ENCODE data around the gene UPB1.

DNA sequence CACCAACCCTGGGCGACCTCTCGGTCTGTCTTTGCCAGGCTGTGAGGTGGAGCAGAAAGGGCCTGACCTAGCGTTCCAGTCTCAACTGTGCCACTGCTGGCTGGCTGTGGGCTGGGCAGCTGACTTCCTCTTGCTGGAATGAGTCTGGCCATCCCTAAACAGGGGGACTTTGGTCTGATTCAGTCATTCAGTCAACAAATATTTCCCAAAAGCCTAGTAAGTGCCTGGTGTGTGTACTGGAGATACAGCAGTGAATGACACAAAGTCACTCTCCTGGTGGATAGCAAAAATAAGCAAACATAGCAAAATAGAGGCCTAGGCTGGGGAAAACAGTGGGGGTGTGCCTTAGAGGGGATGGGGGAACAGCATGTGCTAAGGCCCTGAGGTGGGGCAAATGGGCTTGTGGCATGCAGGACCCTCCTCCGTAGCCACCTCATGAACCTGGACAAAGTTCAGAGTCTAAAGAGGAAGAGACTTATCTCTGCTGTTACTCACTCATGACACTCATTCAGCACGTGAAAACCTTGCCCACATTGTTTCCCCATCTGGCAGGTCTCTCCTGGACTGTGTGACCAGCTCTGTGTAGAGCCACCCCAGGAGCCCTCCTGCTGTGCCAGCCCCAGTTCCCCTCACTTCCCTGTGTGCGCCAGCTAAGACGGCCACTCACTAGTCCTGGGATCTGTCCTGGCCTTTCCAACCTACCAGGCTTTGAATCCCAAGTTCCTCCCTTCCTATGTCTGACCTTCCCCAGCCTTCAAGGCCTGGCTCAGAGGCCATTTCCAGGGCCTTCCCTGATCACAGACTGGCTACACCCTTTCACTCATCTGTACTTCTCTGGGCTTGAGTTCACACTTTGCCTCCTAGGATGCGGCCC lies 55.1 kb downstream of the UPB1 start:
- TF ChIP-seq POLR2AphosphoS5 (IDR thresholded peaks at IDR 0.05; ENCODE audit: borderline replicate concordance, low read depth, low read length): no peak
- TF ChIP-seq EZH2 (IDR thresholded peaks at IDR 0.05): no peak

All from SK-N-MC (cell line).